HS-5 (cell line): ENCODE data around the gene UROC1.

ENCODE experiments used
- DNase-seq: peaks from one replicate; pipeline ENCODE4 v3.0.0-alpha.2; 2012; ENCODE audit warnings: low read depth

Gene UROC1

GRCh38 chr3:126516152-126516935 lies 1.2 kb downstream of the UROC1 start:
- DNase-seq, result no peak

GRCh38 chr3:126515066-126515706 lies 2.4 kb downstream of the UROC1 start:
- no peak for DNase-seq

- DNase-seq, result no peak
Measured at GRCh38 chr3:126514161-126514560, 3.4 kb downstream of the UROC1 start.

GRCh38 chr3:126512916-126513650 lies 4.5 kb downstream of the UROC1 start:
- DNase-seq, result no peak

- DNase-seq, result no peak
Measured at GRCh38 chr3:126512026-126512425, 5.5 kb downstream of the UROC1 start.

GRCh38 chr3:126511291-126511690 lies 6.3 kb downstream of the UROC1 start:
- no peak for DNase-seq

- no peak for DNase-seq
Measured at GRCh38 chr3:126510308-126510910, 7.2 kb downstream of the UROC1 start.

- DNase-seq, result no peak
Measured at GRCh38 chr3:126509597-126510307, 7.8 kb downstream of the UROC1 start.

GRCh38 chr3:126508564-126508964 lies 9.0 kb downstream of the UROC1 start:
- no peak for DNase-seq

- no peak for DNase-seq
Measured at GRCh38 chr3:126507886-126508285, 9.7 kb downstream of the UROC1 start.

- no peak for DNase-seq
Measured at GRCh38 chr3:126503701-126504100, 13.9 kb downstream of the UROC1 start.

- DNase-seq, result no peak
Measured at GRCh38 chr3:126502656-126503055, 14.9 kb downstream of the UROC1 start.

GRCh38 chr3:126501736-126502135 lies 15.8 kb downstream of the UROC1 start:
- no peak for DNase-seq

- no peak for DNase-seq
Measured at GRCh38 chr3:126501054-126501453, 16.5 kb downstream of the UROC1 start.

- no peak for DNase-seq
Measured at GRCh38 chr3:126500016-126500415, 17.6 kb downstream of the UROC1 start.

GRCh38 chr3:126499401-126499800 lies 18.2 kb downstream of the UROC1 start:
- no peak for DNase-seq

GRCh38 chr3:126498929-126499328 lies 18.6 kb downstream of the UROC1 start:
- no peak for DNase-seq

- DNase-seq, result no peak
Measured at GRCh38 chr3:126498461-126498860, 19.1 kb downstream of the UROC1 start.

GRCh38 chr3:126497956-126498355 lies 19.6 kb downstream of the UROC1 start:
- no peak for DNase-seq

- DNase-seq, result no peak
Measured at GRCh38 chr3:126496894-126497850, 20.4 kb downstream of the UROC1 start.

- no peak for DNase-seq
Measured at GRCh38 chr3:126495786-126496185, 21.8 kb downstream of the UROC1 start.
